GM19452 (cell line): Measurements from ENCODE around the gene CLEC4F.
"Not testable (repeated sequence)": the region's sequence is repeated elsewhere in the genome, so short reads cannot be mapped to it uniquely, and the experiment has no call there.

Experiments
- ATAC-seq: cut with Tn5 transposase; IDR thresholded peaks from one replicate; pipeline ENCODE4 v1.9.1; 2021; ENCODE audit not compliant: unreplicated experiment

The CLEC4F gene

GRCh38 chr2:70826696-70827350, 6.4 kb upstream of the CLEC4F start:
- no peak for ATAC-seq

DNA sequence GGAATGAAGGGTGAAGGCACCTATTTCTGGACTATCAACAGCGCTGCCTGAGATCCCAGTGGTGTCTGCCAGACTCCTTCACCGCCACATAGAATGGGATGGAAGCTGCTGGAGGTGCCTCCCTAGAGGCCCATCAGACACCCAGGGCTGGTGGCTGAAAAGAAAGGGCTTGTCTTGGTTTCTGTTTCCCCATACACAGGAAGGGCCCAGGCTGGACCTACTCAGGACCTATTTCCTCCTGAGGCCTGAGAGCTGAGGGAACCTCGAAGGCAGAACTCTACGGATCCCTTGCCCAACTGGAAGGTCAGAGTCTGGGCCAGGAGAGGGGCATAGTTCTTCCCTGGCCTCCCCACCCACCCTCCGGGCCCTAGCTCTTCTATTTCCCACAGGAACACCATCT, 2.9 kb upstream of the CLEC4F start:
- no peak for ATAC-seq

DNA sequence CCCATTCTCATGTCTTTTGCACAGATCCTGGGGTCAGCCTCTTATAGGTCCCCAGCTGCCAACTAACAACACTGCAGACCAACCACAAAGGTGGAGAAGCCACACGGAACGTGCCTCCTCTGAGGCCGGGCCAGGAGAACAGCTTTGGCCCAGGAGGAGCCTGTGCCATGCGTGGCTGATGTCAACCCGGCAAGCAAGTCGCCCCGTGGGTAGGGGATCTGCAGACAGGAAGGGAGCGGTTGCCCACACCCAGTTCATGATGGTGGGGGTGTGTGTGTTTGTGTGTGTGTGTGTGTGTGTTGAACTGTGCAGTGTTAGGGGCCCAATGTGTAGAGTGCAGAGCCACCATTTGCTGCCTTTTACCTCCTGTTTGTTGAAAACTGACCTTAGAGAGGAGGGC, 2.4 kb upstream of the CLEC4F start:
- no peak for ATAC-seq

- no peak for ATAC-seq
Measured at GRCh38 chr2:70817284-70817954, 3.0 kb downstream of the CLEC4F start.

- ATAC-seq, result no peak
Measured at GRCh38 chr2:70816726-70817125, 3.7 kb downstream of the CLEC4F start.

DNA sequence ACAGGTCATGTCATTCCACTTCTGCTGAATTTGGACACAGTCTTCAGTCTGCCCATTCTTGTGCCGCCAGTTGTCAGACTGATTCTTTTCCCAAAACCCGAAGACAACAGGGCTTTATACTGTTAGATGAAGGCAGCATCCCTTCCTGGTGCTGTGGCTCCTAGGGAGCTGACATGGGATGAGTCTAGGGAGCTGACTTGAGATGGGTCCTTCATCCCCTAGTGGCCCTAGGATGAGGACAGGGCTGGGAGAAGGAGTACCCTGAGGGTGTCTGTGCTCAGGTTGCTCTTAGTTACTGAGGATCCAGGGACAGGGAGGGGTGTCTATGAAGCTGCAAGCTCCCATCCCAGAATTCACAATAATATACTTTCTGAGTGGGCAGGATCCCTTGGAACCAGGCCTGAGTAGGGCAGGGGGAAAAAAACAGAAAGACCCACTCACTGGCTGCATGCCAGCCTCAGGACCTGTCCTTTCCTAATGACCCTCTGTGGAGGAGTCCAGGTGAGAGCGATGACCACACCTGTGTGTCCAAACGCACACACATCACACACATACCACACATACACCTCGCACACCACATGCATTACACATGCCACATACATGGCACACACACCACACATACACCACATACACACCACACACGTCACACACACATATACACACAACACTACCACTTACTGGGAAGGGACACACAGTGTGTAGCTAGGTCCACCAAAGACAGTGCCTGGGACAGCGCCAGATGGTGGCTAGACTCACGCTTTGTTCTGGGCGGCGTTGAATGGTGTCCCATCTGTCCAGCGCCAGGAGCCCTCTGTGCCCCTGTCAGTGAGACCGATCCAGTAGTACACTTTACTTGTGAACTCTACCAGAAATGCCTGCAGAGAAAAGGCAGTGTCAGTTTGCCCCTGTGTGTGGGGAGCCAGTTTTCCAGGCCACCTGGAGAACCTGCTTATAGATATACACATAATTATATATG, 11.1 kb downstream of the CLEC4F start:
- ATAC-seq, result no peak

DNA sequence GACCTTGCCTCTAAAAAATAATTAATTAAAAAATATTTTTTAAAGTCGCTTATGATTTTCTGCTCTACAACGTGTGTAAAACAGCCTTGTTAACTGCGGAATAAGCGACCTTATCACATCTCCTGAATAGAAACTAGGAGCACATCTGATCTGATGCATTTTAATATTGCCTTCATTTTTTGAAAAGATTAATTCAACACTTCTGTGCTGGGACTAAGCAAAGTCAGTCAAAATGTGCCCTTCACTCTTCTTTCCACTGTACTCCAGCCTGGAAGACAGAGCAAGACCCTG, 12.6 kb downstream of the CLEC4F start:
- ATAC-seq, result no peak

DNA sequence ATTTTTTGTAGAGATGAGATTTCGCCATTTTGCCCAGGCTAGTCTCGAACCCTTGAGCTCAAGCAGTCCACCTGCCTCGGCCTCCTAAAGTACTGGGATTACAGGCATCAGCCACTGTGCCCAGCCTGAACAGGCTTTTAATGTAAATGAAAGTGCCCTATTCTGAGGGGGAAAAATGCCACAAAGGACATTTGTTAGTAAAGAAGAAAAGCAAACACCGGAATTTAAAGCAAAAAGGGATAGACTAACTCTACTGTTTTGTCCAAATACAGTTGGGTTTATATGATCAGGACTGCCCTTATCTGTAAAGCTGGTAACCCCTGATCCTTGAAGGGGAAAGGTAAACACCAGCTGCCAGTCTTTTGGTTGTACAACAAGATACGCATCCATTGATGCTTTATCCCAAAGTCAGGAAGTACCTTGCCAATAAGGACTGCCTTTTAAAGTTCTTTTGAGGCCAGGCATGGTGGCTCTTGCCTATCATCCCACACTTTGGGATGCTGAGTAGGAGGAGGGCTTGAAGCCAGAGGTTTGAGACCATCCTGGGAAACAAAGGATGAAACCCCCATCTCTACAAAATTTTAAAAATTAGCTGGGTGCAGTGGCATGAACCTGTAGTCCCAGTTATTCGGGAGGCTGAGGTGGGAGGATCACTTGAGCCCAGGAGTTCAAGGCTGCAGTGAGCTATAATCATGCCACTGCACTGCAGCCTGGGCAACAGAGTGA, 13.1 kb downstream of the CLEC4F start:
- ATAC-seq, result no peak

GRCh38 chr2:70806620-70807019, 13.8 kb downstream of the CLEC4F start:
- ATAC-seq, result no peak

DNA sequence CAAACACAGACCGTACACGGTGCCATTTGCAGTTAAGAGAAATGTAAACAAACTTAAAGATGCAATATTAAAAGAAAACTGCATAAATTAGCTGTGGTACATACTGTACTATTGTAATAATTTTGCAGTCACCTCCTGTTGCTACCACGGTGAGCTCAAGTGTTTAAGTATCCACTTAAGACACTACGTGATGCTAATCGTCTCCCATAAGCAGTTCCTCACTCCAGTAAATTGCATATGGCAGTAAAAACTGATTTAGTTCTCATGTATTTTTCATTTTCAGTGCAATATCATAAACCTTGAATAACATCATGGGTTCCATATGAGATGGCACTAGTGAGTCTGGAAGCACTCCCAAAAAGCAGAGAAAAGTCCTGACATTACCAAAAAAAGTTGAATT, 14.4 kb downstream of the CLEC4F start:
- no peak for ATAC-seq

DNA sequence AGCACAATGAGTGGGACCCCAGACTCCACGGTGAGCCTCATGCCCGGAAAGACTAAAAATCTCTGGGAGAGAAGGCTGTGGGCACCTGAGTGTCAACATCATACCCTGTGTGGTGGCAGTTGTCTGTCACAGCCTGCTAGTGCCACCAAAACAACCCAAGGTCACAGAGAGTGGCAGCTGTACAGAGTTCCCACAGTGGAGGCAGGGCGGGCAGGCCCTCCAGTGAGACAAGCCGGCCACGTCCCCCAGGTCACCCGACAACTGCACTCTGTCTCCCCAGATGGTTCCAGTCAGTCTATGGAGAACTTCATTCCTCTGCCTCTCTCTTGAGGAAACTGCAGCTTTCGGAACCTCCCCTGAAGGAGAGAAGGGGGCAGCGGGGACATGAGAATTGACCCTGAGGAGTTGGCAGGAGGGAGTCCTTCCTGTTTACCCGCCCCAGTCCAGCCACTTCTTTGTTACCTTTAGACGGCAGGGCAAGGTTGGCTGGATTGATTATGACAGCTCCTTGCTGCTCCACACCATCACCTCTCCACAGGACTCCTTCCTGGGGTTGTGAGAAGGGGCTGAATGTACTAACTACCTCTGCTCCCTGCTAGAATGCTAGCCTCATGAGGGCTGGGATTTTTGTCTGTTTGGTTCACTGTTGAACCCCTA, 18.7 kb downstream of the CLEC4F start:
- ATAC-seq, result no peak

DNA sequence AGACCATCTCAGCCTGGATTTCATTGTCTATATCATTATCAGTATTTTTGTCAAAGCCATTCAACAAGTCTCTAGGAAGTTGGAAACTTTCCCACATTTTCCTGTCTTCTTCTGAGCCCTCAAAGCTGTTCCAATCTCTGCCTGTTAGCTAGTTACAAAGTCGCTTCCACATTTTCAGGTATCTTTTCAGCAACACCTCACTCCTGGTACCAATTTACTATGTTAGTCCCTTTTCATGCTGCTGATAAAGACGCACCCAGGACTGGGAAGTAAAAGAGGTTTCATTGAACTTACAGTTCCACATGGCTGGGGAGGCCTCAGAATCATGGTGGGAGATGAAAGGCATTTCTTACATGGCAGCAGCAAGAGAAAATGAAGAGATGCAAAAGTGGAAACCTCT, 20.7 kb downstream of the CLEC4F start:
- no peak for ATAC-seq

DNA sequence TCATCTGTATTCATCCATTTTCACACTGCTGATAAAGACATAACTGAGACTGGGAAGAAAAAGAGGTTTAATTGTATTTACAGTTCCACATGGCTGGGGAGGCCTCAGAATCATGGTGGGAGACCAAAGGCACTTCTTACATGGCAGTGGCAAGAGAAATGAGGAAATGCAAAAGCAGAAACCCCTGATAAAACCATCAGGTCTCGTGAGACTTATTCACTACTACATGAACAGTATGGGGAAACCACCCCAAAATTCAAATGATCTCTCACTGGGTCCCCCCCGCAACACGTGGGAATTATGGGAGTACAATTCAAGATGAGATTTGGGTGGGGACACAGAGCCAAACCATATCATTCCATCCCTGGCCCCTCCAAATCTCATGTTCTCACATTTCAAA, 22.4 kb downstream of the CLEC4F start:
- not testable (repeated sequence) for ATAC-seq

GRCh38 chr2:70797506-70797905, 22.9 kb downstream of the CLEC4F start:
- ATAC-seq, result no peak

DNA sequence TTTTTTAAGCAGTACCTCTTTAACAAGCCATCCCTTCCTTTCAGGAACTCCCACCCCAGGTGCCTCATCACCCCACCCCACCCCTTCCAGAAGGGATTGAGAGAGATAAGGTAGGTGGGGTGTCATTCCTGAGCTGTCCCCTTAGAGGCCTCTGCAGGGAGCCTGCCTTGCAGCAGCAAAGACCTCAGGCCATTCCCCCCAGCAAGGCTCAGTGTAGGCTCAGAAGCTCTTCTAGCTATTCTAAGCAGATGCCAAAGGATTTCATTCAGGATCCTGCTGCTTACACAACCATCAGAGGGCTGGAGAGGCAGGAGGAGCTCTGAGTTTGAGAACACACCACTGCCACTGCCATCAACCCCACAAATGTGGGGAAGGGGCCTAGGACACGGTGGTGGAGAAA, 24.1 kb downstream of the CLEC4F start:
- ATAC-seq, result no peak

DNA sequence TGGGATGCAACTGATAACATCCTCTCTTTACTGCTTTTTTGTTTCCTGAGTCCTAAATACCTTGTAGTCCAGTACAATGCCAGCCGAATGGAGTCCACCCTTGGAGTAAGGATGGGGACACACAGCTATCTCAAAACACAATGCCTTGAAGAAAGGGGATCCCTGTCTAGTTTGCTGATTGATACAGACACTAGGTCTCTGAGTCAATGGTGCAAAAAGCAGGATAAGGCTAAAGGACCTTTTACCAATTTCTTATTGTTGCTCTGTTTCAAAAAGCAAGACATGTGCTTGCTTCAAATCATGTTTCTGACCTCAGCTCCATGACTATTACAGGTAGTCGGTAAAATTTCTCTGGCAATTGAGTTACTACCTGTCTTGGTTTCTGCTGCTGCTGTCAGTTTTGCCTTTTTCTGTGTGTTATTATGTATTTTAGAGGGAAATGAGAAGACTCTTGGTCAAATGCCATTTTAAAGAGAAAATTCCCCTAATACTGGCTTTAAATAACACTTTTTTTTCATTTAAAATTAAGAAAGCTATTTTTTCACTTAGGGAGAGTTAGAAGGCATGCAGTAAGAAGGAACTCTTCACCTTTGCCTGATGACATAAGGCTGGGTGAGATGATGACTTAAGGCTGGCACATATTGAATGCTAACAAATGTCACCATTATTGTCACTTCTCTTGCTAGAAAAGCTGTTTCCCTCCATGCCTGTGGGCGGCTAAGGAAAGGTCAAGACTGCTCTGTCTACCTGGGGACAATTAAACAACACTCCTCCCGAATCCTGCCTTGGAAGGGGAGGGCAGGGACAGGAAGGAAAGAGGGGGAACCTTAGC, 25.0 kb downstream of the CLEC4F start:
- no peak for ATAC-seq

GRCh38 chr2:70793450-70793849, 26.9 kb downstream of the CLEC4F start:
- no peak for ATAC-seq

DNA sequence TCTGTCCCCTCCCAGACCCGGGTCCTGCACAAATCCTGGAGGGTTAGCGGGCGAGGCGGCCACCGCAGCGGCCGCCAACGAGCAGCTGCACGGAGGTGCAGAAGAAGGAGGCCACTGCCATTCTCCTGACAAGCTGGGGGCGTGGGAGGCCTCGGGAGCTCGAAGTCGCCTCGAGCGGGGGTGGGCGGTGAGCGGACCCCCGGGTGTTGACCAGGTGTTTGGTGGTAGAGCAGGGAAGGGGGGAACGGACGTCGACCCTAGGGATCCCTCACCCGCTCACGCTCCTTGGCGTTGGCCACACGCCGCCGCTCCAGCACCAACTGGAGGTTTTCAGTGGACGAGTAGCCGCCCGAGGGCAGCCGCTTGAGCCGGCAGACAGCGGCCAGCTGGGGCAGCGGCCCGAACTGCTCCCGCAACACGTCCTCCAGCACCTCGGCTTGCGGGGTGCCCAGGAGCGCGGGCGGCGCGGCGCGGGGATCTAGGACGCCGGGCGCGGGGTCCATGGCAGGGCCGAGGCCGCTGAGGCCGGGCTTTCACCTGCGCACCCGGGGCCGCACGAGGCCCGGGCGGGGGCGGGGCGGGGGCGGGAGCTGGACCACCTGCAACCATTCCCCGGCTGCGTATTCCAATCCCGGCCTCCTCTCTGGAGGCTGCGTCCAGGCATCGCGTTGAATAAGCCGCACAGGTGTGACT, 30.1 kb downstream of the CLEC4F start, which contains the start of gene FIGLA:
Gene FIGLA, minus strand, starts transcription at position 508 of the 693 bp plus-strand sequence. Its CDS starts 5 bp downstream, at position 503.
- no peak for ATAC-seq
